HEK293 (cell line): ENCODE data around the gene SMARCB1.

Experiments used
- CTCF ChIA-PET: fragments of 350-600 bp; formaldehyde crosslinking; extraction: SDS; loops from one replicate; lab custom pipeline; 2021; ENCODE audit warnings: antibody characterized with exemption; lab: Yijun Ruan, JAX
- POLR2A ChIA-PET: fragments of 300-600 bp; formaldehyde crosslinking; extraction: SDS; loops from one replicate; lab custom pipeline; 2020; ENCODE audit warnings: antibody characterized with exemption, inconsistent platforms; lab: Yijun Ruan, JAX
- H3K27ac ChIP-seq: fragments of 200-500 bp; sonication (Bioruptor generic); 2 replicates; pipeline ENCODE4 v1.5.1; 2014; ENCODE audit warnings: low read depth, low read length, control low read depth, inconsistent platforms; ENCODE audit errors: extremely low read depth
- H3K36me3 ChIP-seq, 2 experiments: fragments of 200-500 bp in 1 of 2; sonication (Bioruptor generic) in 1 of 2; 1 replicate in 1 of 2; 2 replicates in 1 of 2; pipeline ENCODE4 v1.5.1; 2014 to 2017; ENCODE audit warnings: inconsistent platforms in 2 of 2, low read length in 2 of 2; ENCODE audit not compliant: control insufficient read depth in 2 of 2, insufficient read depth in 1 of 2
- H3K4me1 ChIP-seq: fragments of 200-500 bp; sonication (Bioruptor generic); 2 replicates; pipeline ENCODE4 v1.5.1; 2014; ENCODE audit warnings: mild to moderate bottlenecking, low read length, inconsistent platforms; ENCODE audit not compliant: control insufficient read depth, insufficient read depth
- H3K4me3 ChIP-seq: 2 replicates; pipeline ENCODE4 v1.5.1; 2011; ENCODE audit warnings: low read depth, mild to moderate bottlenecking, control low read depth, low read length, moderate library complexity
- H3K9me3 ChIP-seq: fragments of 200-500 bp; sonication (Bioruptor generic); 2 replicates; pipeline ENCODE4 v1.5.1; 2014; ENCODE audit warnings: low read depth, low read length, inconsistent platforms; ENCODE audit not compliant: control insufficient read depth, insufficient read depth
- BCL11A ChIP-seq: fragments of 450-650 bp; formaldehyde crosslinking; IDR thresholded peaks from 2 replicates; pipeline ENCODE4 v1.5.1; 2016; ENCODE audit warnings: low read depth, missing biosample characterization, missing genetic modification characterization
- CTCF ChIP-seq: fragments of 450-650 bp; formaldehyde crosslinking; IDR thresholded peaks from 2 replicates; pipeline ENCODE4 v1.5.1; 2016; ENCODE audit warnings: missing biosample characterization, missing genetic modification characterization
- GLI2 ChIP-seq: fragments of 450-650 bp; formaldehyde crosslinking; IDR thresholded peaks from 2 replicates; pipeline ENCODE4; 2017; ENCODE audit warnings: missing biosample characterization, missing genetic modification characterization, low read depth, borderline replicate concordance
- KLF1 ChIP-seq: fragments of 450-650 bp; formaldehyde crosslinking; IDR thresholded peaks from 2 replicates; pipeline ENCODE4 v1.5.1; 2016; ENCODE audit warnings: missing biosample characterization, missing genetic modification characterization
- KLF9 ChIP-seq: fragments of 450-650 bp; formaldehyde crosslinking; IDR thresholded peaks from 2 replicates; pipeline ENCODE4 v1.5.1; 2016; ENCODE audit warnings: missing biosample characterization, missing genetic modification characterization, low read depth
- OSR2 ChIP-seq: fragments of 450-650 bp; formaldehyde crosslinking; IDR thresholded peaks from 2 replicates; pipeline ENCODE4 v1.5.1; 2016; ENCODE audit warnings: missing biosample characterization, missing genetic modification characterization
- PRDM1 ChIP-seq: fragments of 450-650 bp; formaldehyde crosslinking; IDR thresholded peaks from 2 replicates; pipeline ENCODE4; 2016; ENCODE audit warnings: missing biosample characterization, missing genetic modification characterization
- SP3 ChIP-seq: fragments of 450-650 bp; formaldehyde crosslinking; IDR thresholded peaks from 2 replicates; pipeline ENCODE4 v1.5.1; 2016; ENCODE audit warnings: missing biosample characterization, missing genetic modification characterization
- SP7 ChIP-seq: fragments of 450-650 bp; formaldehyde crosslinking; IDR thresholded peaks from 2 replicates; pipeline ENCODE4 v1.5.1; 2016; ENCODE audit warnings: missing biosample characterization, missing genetic modification characterization
- ZBTB20 ChIP-seq: fragments of 450-650 bp; formaldehyde crosslinking; IDR thresholded peaks from 2 replicates; pipeline ENCODE4 v1.5.1; 2016; ENCODE audit warnings: missing biosample characterization, missing genetic modification characterization
- ZBTB48 ChIP-seq: fragments of 450-650 bp; formaldehyde crosslinking; IDR thresholded peaks from 2 replicates; pipeline ENCODE4 v1.5.1; 2016; ENCODE audit warnings: missing biosample characterization, missing genetic modification characterization
- ZNF2 ChIP-seq: fragments of 450-650 bp; formaldehyde crosslinking; IDR thresholded peaks from 2 replicates; pipeline ENCODE4 v1.5.1; 2016; ENCODE audit warnings: missing biosample characterization, missing genetic modification characterization
- ZNF221 ChIP-seq: fragments of 450-650 bp; formaldehyde crosslinking; IDR thresholded peaks from 2 replicates; pipeline ENCODE4 v1.5.1; 2017; ENCODE audit warnings: missing biosample characterization, missing genetic modification characterization, borderline replicate concordance
- ZNF335 ChIP-seq: fragments of 450-650 bp; formaldehyde crosslinking; conservative IDR thresholded peaks from 2 replicates; pipeline ENCODE4 v1.5.1; 2016; ENCODE audit warnings: missing biosample characterization, missing genetic modification characterization
- ZNF510 ChIP-seq: fragments of 450-650 bp; formaldehyde crosslinking; IDR thresholded peaks from 2 replicates; pipeline ENCODE4 v1.5.1; 2018; ENCODE audit warnings: mild to moderate bottlenecking, missing genetic modification characterization, missing biosample characterization; ENCODE audit not compliant: insufficient replicate concordance
- ZNF600 ChIP-seq: fragments of 450-650 bp; formaldehyde crosslinking; IDR thresholded peaks from 2 replicates; pipeline ENCODE4 v1.5.1; 2016; ENCODE audit warnings: missing biosample characterization, missing genetic modification characterization
- TF ChIP-seq, protein P1 (sequence below): fragments of 450-650 bp; formaldehyde crosslinking; IDR thresholded peaks from 2 replicates; pipeline ENCODE4 v1.5.1; 2017; ENCODE audit warnings: missing biosample characterization, missing genetic modification characterization
- TF ChIP-seq, protein P2 (sequence below): fragments of 450-650 bp; formaldehyde crosslinking; IDR thresholded peaks from 2 replicates; pipeline ENCODE4 v1.5.1; 2016; ENCODE audit warnings: missing biosample characterization, missing genetic modification characterization

SMARCB1 gene

GRCh38 chr22:23786261-23786710 is 480 bp upstream of the SMARCB1 start:
- peak overlapping the region; percentile 85 for H3K4me3 ChIP-seq
- H3K36me3 ChIP-seq, result peaks cover 4 to 9% of the 10 kb centered on the region in 2 experiments
- TF ChIP-seq PRDM1 (tag by site-specific recombination) (peak; percentile 79), ZBTB48 (tag by site-specific recombination) (peak; percentile 65; the same call in 1 of the 2 replicates), OSR2 (tag by site-specific recombination) (0 out of 2 replicates have a peak, but pooled peaks have one; percentile 26), BCL11A (no peak), ZNF335 (tag by site-specific recombination) (0 out of 2 replicates have a peak, but pooled peaks have one; percentile 10)
- H3K9me3 ChIP-seq, result no peaks in the 10 kb centered on the region
- peak overlapping the region; percentile 99 for H3K27ac ChIP-seq
- POLR2A ChIA-PET, result interaction anchor here (1.1 to 1.2 kb wide), 2 partner anchors 12 to 71 kb away, joined by 4 to 5 read pairs; partner anchors contain the start of gene SLC2A11
- peaks cover 9% of the 10 kb centered on the region for H3K4me1 ChIP-seq
- CTCF ChIA-PET, result interaction anchor here (0.9 to 1.0 kb wide), 2 partner anchors 16 to 71 kb away, joined by 3 read pairs; partner anchors contain the start of gene SLC2A11

DNA sequence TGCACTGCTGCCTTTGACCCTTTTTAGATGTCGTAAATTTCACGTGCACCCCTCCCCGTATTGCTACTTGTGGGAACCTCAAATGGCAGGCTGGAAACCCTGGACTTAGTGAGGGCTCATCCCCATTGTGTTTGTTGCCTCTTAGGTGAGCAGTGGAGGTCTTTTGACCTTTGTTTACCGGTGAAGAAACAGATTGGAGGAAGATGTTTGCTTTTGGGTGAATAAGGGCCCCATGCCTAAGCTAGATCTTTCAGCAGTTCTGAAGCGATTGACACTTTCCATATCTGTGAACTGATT is 782 bp downstream of the SMARCB1 start:
- Histone ChIP-seq H3K36me3 (peaks cover 4 to 21% of the 10 kb centered on the region in 2 experiments), H3K4me1 (peaks cover 9% of the 10 kb centered on the region)
- POLR2A ChIA-PET, result interaction anchor here (0.5 to 1.4 kb wide), 6 partner anchors 9 to 70 kb away, joined by 3 to 6 read pairs (median 4); partner anchors contain the start of genes DERL3 and SLC2A11
- TF ChIP-seq ZBTB20 (tag by site-specific recombination) (peak; percentile 70; the same call in 1 of the 2 replicates), SP3 (tag by site-specific recombination) (peak; percentile 5; the same call in 1 of the 2 replicates), ZNF2 (peak; percentile 23; the same call in 1 of the 2 replicates), ZNF335 (tag by site-specific recombination) (peak; percentile 66), ZBTB48 (tag by site-specific recombination) (peak; percentile 68)
- TF ChIP-seq, protein P1, sequence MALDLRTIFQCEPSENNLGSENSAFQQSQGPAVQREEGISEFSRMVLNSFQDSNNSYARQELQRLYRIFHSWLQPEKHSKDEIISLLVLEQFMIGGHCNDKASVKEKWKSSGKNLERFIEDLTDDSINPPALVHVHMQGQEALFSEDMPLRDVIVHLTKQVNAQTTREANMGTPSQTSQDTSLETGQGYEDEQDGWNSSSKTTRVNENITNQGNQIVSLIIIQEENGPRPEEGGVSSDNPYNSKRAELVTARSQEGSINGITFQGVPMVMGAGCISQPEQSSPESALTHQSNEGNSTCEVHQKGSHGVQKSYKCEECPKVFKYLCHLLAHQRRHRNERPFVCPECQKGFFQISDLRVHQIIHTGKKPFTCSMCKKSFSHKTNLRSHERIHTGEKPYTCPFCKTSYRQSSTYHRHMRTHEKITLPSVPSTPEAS (tag by site-specific recombination), result no peak
- TF ChIP-seq, protein P2, sequence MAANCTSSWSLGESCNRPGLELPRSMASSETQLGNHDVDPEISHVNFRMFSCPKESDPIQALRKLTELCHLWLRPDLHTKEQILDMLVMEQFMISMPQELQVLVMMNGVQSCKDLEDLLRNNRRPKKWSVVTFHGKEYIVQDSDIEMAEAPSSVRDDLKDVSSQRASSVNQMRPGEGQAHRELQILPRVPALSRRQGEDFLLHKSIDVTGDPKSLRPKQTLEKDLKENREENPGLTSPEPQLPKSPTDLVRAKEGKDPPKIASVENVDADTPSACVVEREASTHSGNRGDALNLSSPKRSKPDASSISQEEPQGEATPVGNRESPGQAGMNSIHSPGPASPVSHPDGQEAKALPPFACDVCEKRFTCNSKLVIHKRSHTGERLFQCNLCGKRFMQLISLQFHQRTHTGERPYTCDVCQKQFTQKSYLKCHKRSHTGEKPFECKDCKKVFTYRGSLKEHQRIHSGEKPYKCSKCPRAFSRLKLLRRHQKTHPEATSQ, result no peak
- TF ChIP-seq, all 188 proteins: peak for 5
- H3K9me3 ChIP-seq, result no peaks in the 10 kb centered on the region
- CTCF ChIA-PET, result interaction anchor here (1.7 kb wide), 1 partner anchor 19 kb away, joined by 6 read pairs; no protein-coding TSS in a partner anchor
- H3K27ac ChIP-seq, result peak overlapping the region; percentile 99
- peak overlapping the region; percentile 68 for H3K4me3 ChIP-seq

- Histone ChIP-seq H3K4me3 (peak overlapping the region; percentile 68), H3K4me1 (peaks cover 9% of the 10 kb centered on the region), H3K9me3 (no peaks in the 10 kb centered on the region), H3K27ac (no peak overlapping the region), H3K36me3 (peaks cover 7 to 25% of the 10 kb centered on the region in 2 experiments)
- ChIA-PET CTCF (interaction anchor here (0.6 to 1.7 kb wide), 2 partner anchors 13 to 19 kb away, joined by 5 to 6 read pairs; no protein-coding TSS in a partner anchor), POLR2A (interaction anchor here (0.6 to 2.0 kb wide), 7 partner anchors 10 to 70 kb away, joined by 3 to 7 read pairs (median 4); partner anchors contain the start of genes CHCHD10, DERL3 and SLC2A11)
- TF ChIP-seq, protein P1 (tag by site-specific recombination), result no peak
- peak; percentile 17 for TF ChIP-seq ZNF335 (tag by site-specific recombination)
- TF ChIP-seq KLF9 (tag by site-specific recombination), result no peak
- 0 out of 2 replicates have a peak, but pooled peaks have one; percentile 13 for TF ChIP-seq KLF1 (tag by site-specific recombination)
Observed at GRCh38 chr22:23787910-23788309, 1.1 kb downstream of the SMARCB1 start.

GRCh38 chr22:23789121-23789520 is 2.4 kb downstream of the SMARCB1 start:
- no peak overlapping the region for H3K27ac ChIP-seq
- H3K4me1 ChIP-seq, result peaks cover 9% of the 10 kb centered on the region
- no peaks in the 10 kb centered on the region for H3K9me3 ChIP-seq
- POLR2A ChIA-PET, result interaction anchor here (1.0 to 2.0 kb wide), 5 partner anchors 9 to 105 kb away, joined by 3 to 7 read pairs (median 5); partner anchors contain the start of genes CHCHD10, DERL3, MIF and ZNF70
- CTCF ChIA-PET, result interaction anchor here (0.7 to 1.6 kb wide), 2 partner anchors 8 to 59 kb away, joined by 3 to 4 read pairs; no protein-coding TSS in a partner anchor
- no peak overlapping the region for H3K4me3 ChIP-seq
- peaks cover 19 to 37% of the 10 kb centered on the region in 2 experiments for H3K36me3 ChIP-seq
- TF ChIP-seq GLI2 (tag by site-specific recombination), result no peak
- TF ChIP-seq SP7, result 0 out of 2 replicates have a peak, but pooled peaks have one; percentile 28
- TF ChIP-seq CTCF (tag by site-specific recombination), result no peak
- no peak for TF ChIP-seq ZNF510 (tag by site-specific recombination)
- peak; percentile 27; the same call in 1 of the 2 replicates for TF ChIP-seq PRDM1 (tag by site-specific recombination)
- no peak for TF ChIP-seq ZNF600 (tag by site-specific recombination)
- no peak for TF ChIP-seq ZNF221 (tag by site-specific recombination)
- TF ChIP-seq OSR2 (tag by site-specific recombination), result 0 out of 2 replicates have a peak, but pooled peaks have one; percentile 18
